ENCODE results near the gene FRYL.

GRCh38 chr4:48692044-48692443 is 88.0 kb downstream of the FRYL start:
- TF ChIP-seq CTCF (IDR thresholded peaks at IDR 0.05) (no peak), POLR2A (IDR thresholded peaks at IDR 0.05) (no peak)

Data from breast epithelium (tissue), 3 donors.